ENCODE measurements around the gene STMN1. TPM values are rescaled to one million over a fixed set of nuclear protein-coding genes. Genes with fewer than 3 reads are reported as not detected.

Gene STMN1
- total and polyA plus RNA-seq, 9 donors: 295 to 745 (median 558) TPM

DNA sequence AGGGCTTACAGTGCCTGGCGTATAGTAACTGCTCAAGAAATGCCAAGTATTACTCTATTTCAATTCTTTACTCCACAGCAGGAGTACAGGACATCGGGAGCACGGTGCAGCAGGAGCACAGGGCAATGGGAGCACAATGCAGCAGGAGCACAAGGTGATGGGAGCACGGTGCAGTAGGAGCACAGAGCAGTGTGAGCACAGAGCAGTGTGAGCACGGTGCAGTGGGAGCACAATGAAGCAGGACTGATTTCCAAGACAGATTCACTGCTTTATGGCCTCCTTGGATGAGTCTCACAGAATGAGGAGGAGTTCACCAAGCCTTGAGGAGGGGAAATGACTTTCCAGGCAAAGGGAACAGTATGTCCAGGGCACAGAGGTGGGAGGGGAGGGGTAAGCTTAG, 25.7 kb downstream of the STMN1 start:
- WGBS (ENCODE audit: insufficient coverage): 91% methylated on average over 4 of the region's 5 CpGs
- peaks cover 7% of the 10 kb centered on the region for H3K4me1 ChIP-seq (ENCODE audit: control insufficient read depth, insufficient read depth, low read length)
- H3K4me3 ChIP-seq (ENCODE audit: low read length): no peak overlapping the region
- no peak overlapping the region for H3K27ac ChIP-seq (ENCODE audit: low read length)
- no peak for DNase-seq
- H3K27me3 ChIP-seq (ENCODE audit: control insufficient read depth, insufficient read depth, low read length): no peaks in the 10 kb centered on the region
- no peaks in the 10 kb centered on the region for H3K9me3 ChIP-seq (replicated peaks; ENCODE audit: control insufficient read depth, low read depth, low read length)
- H3K36me3 ChIP-seq (ENCODE audit: control insufficient read depth, insufficient read depth, low read length): no peaks in the 10 kb centered on the region

DNA sequence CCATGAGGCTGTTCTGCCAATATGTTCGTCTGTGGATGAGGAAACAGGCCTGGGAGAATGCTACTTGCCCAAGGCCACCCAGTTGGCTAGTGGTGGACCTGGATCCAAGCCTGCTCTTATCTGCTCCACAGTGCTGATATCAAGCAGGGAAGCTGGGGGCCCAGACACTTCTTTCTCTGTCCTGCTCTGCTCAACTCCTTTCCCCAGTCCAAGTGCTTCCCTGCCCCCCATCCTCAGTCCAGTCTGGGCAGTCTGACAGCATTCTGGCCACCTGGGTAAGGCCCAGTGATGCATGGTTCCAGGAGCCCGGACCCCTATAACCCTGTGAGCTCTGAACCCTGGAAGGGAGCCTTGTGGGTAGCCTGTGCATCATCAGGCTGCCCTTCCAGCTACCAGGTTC, 26.5 kb downstream of the STMN1 start:
- WGBS (ENCODE audit: insufficient coverage): 56% methylated on average over 2 of the region's 2 CpGs
- DNase-seq: no peak

DNA sequence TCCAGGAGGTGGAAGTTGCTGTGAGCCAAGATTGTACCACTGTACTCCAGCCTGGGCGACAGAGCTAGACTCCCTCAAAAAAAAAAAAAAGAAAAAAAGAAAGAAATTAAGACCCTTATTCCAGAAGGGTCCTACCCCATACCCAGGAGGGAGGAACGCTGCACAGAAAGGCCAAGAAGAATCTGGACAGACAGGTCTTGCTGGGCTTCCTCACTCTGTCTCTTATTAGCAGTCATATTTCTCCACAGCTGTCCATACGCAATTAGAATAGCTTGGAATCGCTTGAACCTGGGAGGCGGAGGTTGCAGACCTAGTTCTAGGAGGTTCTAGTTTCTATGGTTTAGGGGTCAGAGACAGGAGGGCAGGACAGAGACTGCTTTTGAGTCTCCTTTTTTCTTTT, 27.5 kb downstream of the STMN1 start:
- Histone ChIP-seq H3K36me3 (ENCODE audit: control insufficient read depth, insufficient read depth, low read length) (no peaks in the 10 kb centered on the region), H3K4me1 (ENCODE audit: control insufficient read depth, insufficient read depth, low read length) (peaks cover 18% of the 10 kb centered on the region), H3K27ac (ENCODE audit: low read length) (no peak overlapping the region), H3K27me3 (ENCODE audit: control insufficient read depth, insufficient read depth, low read length) (no peaks in the 10 kb centered on the region), H3K4me3 (ENCODE audit: low read length) (no peak overlapping the region), H3K9me3 (replicated peaks; ENCODE audit: control insufficient read depth, low read depth, low read length) (no peaks in the 10 kb centered on the region)
- no peak for DNase-seq
- WGBS (ENCODE audit: insufficient coverage): no CpG with 5 or more reads among the region's 5 CpGs

More for the DNA sequence above, 26.5 kb downstream of the STMN1 start:
- Histone ChIP-seq H3K27me3 (ENCODE audit: control insufficient read depth, insufficient read depth, low read length) (no peaks in the 10 kb centered on the region), H3K9me3 (replicated peaks; ENCODE audit: control insufficient read depth, low read depth, low read length) (no peaks in the 10 kb centered on the region), H3K36me3 (ENCODE audit: control insufficient read depth, insufficient read depth, low read length) (no peaks in the 10 kb centered on the region), H3K4me3 (ENCODE audit: low read length) (no peak overlapping the region), H3K4me1 (ENCODE audit: control insufficient read depth, insufficient read depth, low read length) (peaks cover 12% of the 10 kb centered on the region), H3K27ac (ENCODE audit: low read length) (no peak overlapping the region)

DNA sequence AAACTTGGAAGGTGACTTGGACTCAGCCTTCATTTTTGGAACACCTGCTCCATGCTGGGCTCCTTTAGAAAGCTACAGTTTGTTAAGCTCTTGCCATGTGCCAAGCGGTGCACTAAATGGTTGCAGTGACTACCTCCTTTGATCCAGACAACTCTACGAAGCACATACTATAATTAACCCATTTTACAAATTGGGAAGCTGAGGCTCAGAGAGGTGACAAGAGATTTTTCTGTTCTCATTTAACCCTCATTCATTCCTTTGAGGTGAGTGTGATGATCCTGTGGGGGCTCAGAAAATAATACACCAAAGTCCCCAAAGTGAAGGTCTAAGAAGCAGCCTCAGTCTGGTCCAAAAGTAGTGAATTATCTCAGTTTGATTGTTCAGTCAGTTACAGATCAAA, 29.1 kb downstream of the STMN1 start:
- Histone ChIP-seq H3K4me3 (ENCODE audit: low read length) (no peak overlapping the region), H3K27ac (ENCODE audit: low read length) (no peak overlapping the region), H3K9me3 (replicated peaks; ENCODE audit: control insufficient read depth, low read depth, low read length) (no peaks in the 10 kb centered on the region), H3K4me1 (ENCODE audit: control insufficient read depth, insufficient read depth, low read length) (peaks cover 19% of the 10 kb centered on the region), H3K27me3 (ENCODE audit: control insufficient read depth, insufficient read depth, low read length) (no peaks in the 10 kb centered on the region), H3K36me3 (ENCODE audit: control insufficient read depth, insufficient read depth, low read length) (no peaks in the 10 kb centered on the region)
- 83% methylated on average over 1 of the region's 2 CpGs for WGBS (ENCODE audit: insufficient coverage)
- DNase-seq: no peak

DNA sequence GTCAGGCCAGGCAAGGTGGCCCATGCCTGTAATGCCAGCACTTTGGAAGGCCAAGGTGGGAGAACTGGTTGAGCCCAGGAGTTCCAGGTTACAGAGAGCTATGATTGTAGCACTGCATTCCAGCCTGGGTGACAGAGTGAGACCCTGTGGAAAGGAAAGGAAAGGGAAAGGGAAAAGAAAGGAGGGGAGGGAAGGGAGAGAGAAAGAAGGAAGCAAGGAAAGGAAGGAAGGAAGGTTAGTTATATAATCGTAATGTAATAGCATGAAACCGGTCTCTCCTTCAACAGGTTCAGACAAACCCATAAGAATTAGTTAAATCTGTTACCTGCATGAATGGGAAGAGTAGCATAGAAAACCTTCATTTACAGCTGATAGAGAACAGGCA, 29.5 kb downstream of the STMN1 start:
- Histone ChIP-seq H3K4me1 (ENCODE audit: control insufficient read depth, insufficient read depth, low read length) (peaks cover 22% of the 10 kb centered on the region), H3K9me3 (replicated peaks; ENCODE audit: control insufficient read depth, low read depth, low read length) (no peaks in the 10 kb centered on the region), H3K36me3 (ENCODE audit: control insufficient read depth, insufficient read depth, low read length) (no peaks in the 10 kb centered on the region), H3K27me3 (ENCODE audit: control insufficient read depth, insufficient read depth, low read length) (no peaks in the 10 kb centered on the region), H3K4me3 (ENCODE audit: low read length) (no peak overlapping the region), H3K27ac (ENCODE audit: low read length) (no peak overlapping the region)
- no CpG with 5 or more reads among the region's 2 CpGs for WGBS (ENCODE audit: insufficient coverage)
- DNase-seq: no peak

DNA sequence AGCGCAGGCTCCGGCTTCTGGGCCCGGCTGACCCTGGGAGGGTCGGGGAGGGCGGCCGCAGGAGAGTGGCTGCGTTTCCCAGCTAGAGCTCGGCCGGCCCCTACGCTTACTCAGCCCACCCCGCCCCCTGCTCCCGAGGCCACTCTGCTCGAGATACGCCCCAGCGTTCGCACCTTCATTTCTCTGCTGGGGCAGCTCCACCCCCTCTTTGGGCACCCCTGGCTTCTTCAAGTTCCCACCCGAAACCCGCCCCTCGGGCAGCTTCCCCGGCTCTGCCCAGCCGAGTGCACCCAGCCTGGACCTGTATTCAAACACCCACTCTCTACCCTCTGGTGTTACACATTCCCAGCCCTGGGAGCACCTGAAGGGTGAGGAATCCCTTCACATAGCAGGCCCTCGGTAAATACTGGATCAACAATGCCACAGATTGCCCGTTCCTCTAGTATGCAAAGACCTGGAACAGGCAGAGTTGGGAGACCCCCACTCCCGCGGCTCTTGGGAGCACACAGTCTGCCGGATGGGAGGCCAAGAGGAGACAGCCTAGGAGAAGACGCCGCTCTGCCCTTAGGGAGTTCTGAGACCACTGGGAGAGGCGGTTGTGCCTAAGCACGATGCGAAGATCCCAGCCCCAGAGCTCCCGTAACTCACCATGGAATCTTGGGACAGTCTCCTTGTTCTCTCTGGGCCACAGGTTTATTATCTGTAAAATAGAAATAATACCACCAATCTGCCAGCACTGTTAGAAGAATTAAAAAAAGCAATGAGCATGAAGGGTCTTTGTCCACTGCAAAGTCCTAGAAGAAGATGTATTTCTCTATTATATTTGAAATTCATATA, 30.1 kb downstream of the STMN1 start:
- H3K36me3 ChIP-seq (ENCODE audit: control insufficient read depth, insufficient read depth, low read length): no peaks in the 10 kb centered on the region
- H3K9me3 ChIP-seq (replicated peaks; ENCODE audit: control insufficient read depth, low read depth, low read length): no peaks in the 10 kb centered on the region
- peaks cover 28% of the 10 kb centered on the region for H3K4me1 ChIP-seq (ENCODE audit: control insufficient read depth, insufficient read depth, low read length)
- 8% methylated on average over 26 of the region's 32 CpGs for WGBS (ENCODE audit: insufficient coverage)
- DNase-seq: no peak
- H3K4me3 ChIP-seq (ENCODE audit: low read length): peak overlapping the region; percentile 65
- H3K27me3 ChIP-seq (ENCODE audit: control insufficient read depth, insufficient read depth, low read length): no peaks in the 10 kb centered on the region
- H3K27ac ChIP-seq (ENCODE audit: low read length): peak overlapping the region; percentile 79

DNA sequence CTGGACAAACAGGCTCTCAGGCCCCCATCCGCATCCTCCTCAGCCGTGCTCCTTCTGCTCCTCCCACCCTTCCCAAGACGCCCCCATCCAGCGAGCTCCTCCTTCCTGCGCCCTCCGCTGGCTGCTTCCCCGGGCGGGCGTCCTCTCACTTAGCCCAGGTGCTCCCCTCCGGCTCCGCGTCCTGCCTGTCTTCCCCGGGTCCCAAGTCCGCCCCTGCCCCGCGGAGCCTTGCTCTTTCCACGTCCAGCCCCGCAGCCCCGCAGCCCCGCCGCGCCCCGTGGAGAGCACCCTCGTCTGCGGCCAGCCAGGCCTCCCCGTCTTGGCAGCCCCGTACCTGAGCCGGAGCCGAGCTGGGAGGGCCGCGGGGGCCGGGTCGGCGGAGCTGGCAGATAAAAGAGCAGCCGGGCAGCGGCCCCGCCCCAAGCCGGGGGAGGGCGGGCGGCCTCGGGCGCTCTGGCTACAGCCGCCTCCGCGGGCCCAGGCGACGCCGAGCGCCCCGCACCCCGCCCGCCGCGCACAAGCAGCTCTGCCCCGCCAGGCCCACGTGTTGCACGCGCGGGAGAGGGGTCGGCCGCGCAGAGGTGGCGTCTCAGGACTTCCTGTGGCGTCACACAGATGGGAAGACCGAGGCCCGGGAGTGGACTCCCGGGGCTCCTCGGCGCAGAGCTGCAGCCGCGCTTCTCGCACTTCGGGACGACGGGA, 30.9 kb downstream of the STMN1 start, which contains the start of gene PAQR7:
Gene PAQR7, minus strand, starts transcription at position 555 of the 702 bp plus-strand sequence. CDS start 11,869 bp downstream, outside the sequence.
- WGBS (ENCODE audit: insufficient coverage): under 1% methylated on average over 74 of the region's 75 CpGs
- Histone ChIP-seq H3K36me3 (ENCODE audit: control insufficient read depth, insufficient read depth, low read length) (peaks cover 3% of the 10 kb centered on the region), H3K4me3 (ENCODE audit: low read length) (peak within 1 kb of the TSS; percentile 65), H3K27ac (ENCODE audit: low read length) (peak within 1 kb of the TSS; percentile 79), H3K27me3 (ENCODE audit: control insufficient read depth, insufficient read depth, low read length) (no peaks in the 10 kb centered on the region), H3K9me3 (replicated peaks; ENCODE audit: control insufficient read depth, low read depth, low read length) (no peaks in the 10 kb centered on the region), H3K4me1 (ENCODE audit: control insufficient read depth, insufficient read depth, low read length) (peaks cover 30% of the 10 kb centered on the region)
- DNase-seq: peak; percentile 93

DNA sequence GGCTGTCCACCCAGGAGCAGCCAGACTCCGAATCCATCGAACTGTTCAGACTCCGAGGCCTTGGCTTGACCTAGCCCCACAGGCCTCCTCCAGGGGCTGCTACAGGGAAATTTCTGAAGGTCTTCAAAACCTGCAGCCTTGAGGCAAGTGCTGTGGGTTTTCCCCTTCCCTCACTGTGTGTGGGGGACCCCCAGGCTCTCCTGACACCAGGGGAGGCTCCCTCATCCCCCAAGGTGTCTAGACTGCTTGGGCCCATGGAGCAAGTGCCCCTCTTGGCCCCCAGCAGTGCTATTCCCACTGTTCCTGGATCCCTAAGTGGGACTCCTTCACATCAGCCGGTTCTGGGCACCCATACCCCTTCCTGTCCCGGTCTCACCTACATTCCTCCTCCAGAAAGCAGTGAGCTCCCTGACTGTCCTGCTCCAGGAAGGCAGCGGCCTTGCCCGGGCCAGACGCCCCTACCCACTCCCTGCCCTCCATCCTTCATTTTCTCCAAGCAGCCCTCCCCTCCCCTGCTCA, 31.5 kb downstream of the STMN1 start:
- peaks cover 7% of the 10 kb centered on the region for H3K36me3 ChIP-seq (ENCODE audit: control insufficient read depth, insufficient read depth, low read length)
- DNase-seq: no peak
- H3K27ac ChIP-seq (ENCODE audit: low read length): peak overlapping the region; percentile 20
- H3K4me1 ChIP-seq (ENCODE audit: control insufficient read depth, insufficient read depth, low read length): peaks cover 30% of the 10 kb centered on the region
- H3K4me3 ChIP-seq (ENCODE audit: low read length): peak overlapping the region; percentile 65
- no peaks in the 10 kb centered on the region for H3K9me3 ChIP-seq (replicated peaks; ENCODE audit: control insufficient read depth, low read depth, low read length)
- WGBS (ENCODE audit: insufficient coverage): 18% methylated on average over 8 of the region's 8 CpGs
- no peaks in the 10 kb centered on the region for H3K27me3 ChIP-seq (ENCODE audit: control insufficient read depth, insufficient read depth, low read length)

DNA sequence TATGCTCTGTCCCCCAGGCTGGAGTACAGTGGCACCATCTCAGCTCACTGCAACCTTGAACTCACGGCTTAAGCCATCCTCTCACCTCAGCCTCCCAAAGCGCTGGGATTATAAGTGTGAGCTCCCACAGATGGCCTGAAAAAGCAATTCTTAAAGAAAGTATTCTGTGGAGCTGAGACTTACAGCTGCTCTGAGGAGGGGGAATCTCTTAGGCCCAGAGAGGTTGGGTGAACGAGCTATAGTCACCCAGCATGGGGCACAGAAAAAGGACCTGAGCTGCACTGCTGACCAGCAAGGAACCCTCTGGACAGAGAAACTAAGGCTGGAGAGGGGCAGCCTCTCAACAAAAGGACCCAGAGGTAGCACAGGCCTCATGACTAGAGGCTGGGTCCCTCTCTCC, 32.0 kb downstream of the STMN1 start:
- Histone ChIP-seq H3K36me3 (ENCODE audit: control insufficient read depth, insufficient read depth, low read length) (peaks cover 7% of the 10 kb centered on the region), H3K27ac (ENCODE audit: low read length) (peak overlapping the region; percentile 20), H3K4me3 (ENCODE audit: low read length) (peak overlapping the region; percentile 65), H3K4me1 (ENCODE audit: control insufficient read depth, insufficient read depth, low read length) (peaks cover 30% of the 10 kb centered on the region), H3K27me3 (ENCODE audit: control insufficient read depth, insufficient read depth, low read length) (no peaks in the 10 kb centered on the region), H3K9me3 (replicated peaks; ENCODE audit: control insufficient read depth, low read depth, low read length) (no peaks in the 10 kb centered on the region)
- no peak for DNase-seq
- WGBS (ENCODE audit: insufficient coverage): 78% methylated on average over 1 of the region's 3 CpGs

DNA sequence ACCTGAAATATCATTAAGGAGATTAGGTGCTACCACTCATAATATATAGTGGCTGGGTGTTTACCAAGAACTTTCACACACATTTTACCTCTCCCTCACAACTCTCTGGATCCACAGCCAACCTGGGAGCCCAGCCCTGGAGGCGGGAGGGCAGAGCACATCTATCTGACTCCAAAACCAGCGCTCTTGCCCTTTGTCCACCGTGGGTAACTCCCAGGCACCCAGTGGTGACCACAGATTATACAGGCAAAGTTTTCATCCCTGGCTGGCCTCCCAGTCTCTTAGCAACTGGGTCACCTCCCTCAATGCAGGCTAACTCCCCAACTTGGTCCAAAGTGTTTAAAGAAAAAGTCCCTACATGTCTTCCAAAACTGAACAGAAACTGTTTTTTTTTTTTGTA, 33.1 kb downstream of the STMN1 start:
- WGBS (ENCODE audit: insufficient coverage): 93% methylated on average over 3 of the region's 3 CpGs
- Histone ChIP-seq H3K9me3 (replicated peaks; ENCODE audit: control insufficient read depth, low read depth, low read length) (no peaks in the 10 kb centered on the region), H3K27ac (ENCODE audit: low read length) (no peak overlapping the region), H3K4me1 (ENCODE audit: control insufficient read depth, insufficient read depth, low read length) (peaks cover 30% of the 10 kb centered on the region), H3K27me3 (ENCODE audit: control insufficient read depth, insufficient read depth, low read length) (no peaks in the 10 kb centered on the region), H3K36me3 (ENCODE audit: control insufficient read depth, insufficient read depth, low read length) (peaks cover 7% of the 10 kb centered on the region), H3K4me3 (ENCODE audit: low read length) (no peak overlapping the region)
- no peak for DNase-seq
